ENCODE results near the gene RAP1GAP. TPM values are rescaled to one million over a fixed set of nuclear protein-coding genes. Genes with fewer than 3 reads are reported as not detected.

RAP1GAP gene
- total and polyA plus RNA-seq, 9 of the 15 experiments (the other 6 are each of a cell fraction or from before 2014, with no cell fraction given): 0.29 to 30.2 (median 19.2) TPM

DNA sequence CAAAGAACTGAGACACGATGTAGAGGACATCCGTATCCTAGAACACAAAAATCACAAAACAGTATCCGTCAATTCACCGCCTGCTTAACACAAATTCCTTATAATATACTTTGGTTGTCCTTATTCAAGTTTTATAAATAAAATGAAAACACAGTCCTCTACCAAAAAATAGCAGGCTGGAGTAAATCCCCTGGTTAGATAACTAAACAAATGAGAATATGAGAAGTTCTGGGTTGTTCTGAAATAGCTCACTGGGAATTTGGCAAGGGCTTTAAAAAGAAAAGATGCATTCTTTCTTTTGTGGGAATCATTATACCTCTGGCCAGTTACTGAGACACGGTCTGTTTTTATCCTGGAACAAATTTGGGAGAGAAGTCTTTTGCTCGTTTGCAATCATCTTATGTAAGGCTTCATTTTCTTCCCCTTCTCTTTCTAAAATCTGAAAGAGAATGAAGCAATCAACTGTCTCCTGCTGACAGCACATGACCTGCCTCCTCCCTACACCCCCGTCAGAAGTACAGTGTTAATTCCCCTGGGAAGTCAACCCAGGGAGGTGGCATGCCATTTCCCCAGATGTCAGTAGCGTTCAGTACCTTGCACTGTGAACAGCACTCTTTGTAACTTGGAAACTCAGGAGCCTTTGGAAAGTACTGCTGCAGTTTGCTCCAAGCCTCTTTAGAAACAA lies 37.1 kb upstream of the RAP1GAP start (continued):
- TF ChIP-seq NFE2 (IDR thresholded peaks at IDR 0.05; ENCODE audit: low read depth) (no peak), RNF219 (CRISPR knock-in tag; IDR thresholded peaks at IDR 0.05) (no peak), RBBP5 (IDR thresholded peaks at IDR 0.05; ENCODE audit: borderline replicate concordance, insufficient read depth, low read length, poor library complexity, severe bottlenecking) (no peak), FOXJ2 (tag; IDR thresholded peaks at IDR 0.05) (no peak), BHLHE40 (IDR thresholded peaks at IDR 0.05; ENCODE audit: low read length) (0 out of 2 replicates have a peak, but pooled peaks have one; percentile 29), PKNOX1 (IDR thresholded peaks at IDR 0.05) (0 out of 2 replicates have a peak, but pooled peaks have one; percentile 11), CEBPB (tag; IDR thresholded peaks at IDR 0.05) (peak; percentile 69), BRF1 (IDR thresholded peaks at IDR 0.05; ENCODE audit: borderline replicate concordance, extremely low read depth, insufficient read length) (no peak), ZNF311 (CRISPR knock-in tag; IDR thresholded peaks at IDR 0.05) (no peak), ILF3 (IDR thresholded peaks at IDR 0.05; ENCODE audit: borderline replicate concordance) (no peak), TBP (optimal IDR thresholded peaks at IDR 0.05; ENCODE audit: low read depth, low read length) (no peak), FOXK1 (CRISPR knock-in tag; IDR thresholded peaks at IDR 0.05; ENCODE audit: borderline replicate concordance) (no peak)
- TF ChIP-seq, protein P1, sequence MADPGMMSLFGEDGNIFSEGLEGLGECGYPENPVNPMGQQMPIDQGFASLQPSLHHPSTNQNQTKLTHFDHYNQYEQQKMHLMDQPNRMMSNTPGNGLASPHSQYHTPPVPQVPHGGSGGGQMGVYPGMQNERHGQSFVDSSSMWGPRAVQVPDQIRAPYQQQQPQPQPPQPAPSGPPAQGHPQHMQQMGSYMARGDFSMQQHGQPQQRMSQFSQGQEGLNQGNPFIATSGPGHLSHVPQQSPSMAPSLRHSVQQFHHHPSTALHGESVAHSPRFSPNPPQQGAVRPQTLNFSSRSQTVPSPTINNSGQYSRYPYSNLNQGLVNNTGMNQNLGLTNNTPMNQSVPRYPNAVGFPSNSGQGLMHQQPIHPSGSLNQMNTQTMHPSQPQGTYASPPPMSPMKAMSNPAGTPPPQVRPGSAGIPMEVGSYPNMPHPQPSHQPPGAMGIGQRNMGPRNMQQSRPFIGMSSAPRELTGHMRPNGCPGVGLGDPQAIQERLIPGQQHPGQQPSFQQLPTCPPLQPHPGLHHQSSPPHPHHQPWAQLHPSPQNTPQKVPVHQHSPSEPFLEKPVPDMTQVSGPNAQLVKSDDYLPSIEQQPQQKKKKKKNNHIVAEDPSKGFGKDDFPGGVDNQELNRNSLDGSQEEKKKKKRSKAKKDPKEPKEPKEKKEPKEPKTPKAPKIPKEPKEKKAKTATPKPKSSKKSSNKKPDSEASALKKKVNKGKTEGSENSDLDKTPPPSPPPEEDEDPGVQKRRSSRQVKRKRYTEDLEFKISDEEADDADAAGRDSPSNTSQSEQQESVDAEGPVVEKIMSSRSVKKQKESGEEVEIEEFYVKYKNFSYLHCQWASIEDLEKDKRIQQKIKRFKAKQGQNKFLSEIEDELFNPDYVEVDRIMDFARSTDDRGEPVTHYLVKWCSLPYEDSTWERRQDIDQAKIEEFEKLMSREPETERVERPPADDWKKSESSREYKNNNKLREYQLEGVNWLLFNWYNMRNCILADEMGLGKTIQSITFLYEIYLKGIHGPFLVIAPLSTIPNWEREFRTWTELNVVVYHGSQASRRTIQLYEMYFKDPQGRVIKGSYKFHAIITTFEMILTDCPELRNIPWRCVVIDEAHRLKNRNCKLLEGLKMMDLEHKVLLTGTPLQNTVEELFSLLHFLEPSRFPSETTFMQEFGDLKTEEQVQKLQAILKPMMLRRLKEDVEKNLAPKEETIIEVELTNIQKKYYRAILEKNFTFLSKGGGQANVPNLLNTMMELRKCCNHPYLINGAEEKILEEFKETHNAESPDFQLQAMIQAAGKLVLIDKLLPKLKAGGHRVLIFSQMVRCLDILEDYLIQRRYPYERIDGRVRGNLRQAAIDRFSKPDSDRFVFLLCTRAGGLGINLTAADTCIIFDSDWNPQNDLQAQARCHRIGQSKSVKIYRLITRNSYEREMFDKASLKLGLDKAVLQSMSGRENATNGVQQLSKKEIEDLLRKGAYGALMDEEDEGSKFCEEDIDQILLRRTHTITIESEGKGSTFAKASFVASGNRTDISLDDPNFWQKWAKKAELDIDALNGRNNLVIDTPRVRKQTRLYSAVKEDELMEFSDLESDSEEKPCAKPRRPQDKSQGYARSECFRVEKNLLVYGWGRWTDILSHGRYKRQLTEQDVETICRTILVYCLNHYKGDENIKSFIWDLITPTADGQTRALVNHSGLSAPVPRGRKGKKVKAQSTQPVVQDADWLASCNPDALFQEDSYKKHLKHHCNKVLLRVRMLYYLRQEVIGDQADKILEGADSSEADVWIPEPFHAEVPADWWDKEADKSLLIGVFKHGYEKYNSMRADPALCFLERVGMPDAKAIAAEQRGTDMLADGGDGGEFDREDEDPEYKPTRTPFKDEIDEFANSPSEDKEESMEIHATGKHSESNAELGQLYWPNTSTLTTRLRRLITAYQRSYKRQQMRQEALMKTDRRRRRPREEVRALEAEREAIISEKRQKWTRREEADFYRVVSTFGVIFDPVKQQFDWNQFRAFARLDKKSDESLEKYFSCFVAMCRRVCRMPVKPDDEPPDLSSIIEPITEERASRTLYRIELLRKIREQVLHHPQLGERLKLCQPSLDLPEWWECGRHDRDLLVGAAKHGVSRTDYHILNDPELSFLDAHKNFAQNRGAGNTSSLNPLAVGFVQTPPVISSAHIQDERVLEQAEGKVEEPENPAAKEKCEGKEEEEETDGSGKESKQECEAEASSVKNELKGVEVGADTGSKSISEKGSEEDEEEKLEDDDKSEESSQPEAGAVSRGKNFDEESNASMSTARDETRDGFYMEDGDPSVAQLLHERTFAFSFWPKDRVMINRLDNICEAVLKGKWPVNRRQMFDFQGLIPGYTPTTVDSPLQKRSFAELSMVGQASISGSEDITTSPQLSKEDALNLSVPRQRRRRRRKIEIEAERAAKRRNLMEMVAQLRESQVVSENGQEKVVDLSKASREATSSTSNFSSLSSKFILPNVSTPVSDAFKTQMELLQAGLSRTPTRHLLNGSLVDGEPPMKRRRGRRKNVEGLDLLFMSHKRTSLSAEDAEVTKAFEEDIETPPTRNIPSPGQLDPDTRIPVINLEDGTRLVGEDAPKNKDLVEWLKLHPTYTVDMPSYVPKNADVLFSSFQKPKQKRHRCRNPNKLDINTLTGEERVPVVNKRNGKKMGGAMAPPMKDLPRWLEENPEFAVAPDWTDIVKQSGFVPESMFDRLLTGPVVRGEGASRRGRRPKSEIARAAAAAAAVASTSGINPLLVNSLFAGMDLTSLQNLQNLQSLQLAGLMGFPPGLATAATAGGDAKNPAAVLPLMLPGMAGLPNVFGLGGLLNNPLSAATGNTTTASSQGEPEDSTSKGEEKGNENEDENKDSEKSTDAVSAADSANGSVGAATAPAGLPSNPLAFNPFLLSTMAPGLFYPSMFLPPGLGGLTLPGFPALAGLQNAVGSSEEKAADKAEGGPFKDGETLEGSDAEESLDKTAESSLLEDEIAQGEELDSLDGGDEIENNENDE (IDR thresholded peaks at IDR 0.05; ENCODE audit: low read depth, low read length): no peak

All from K562 (cell line).